ENCODE measurements around the gene FBN1. TPM values are rescaled to one million over a fixed set of nuclear protein-coding genes. Genes with fewer than 3 reads are reported as not detected.

Gene FBN1
- total and polyA plus RNA-seq, 10 of the 15 experiments (the other 5 are each of a cell fraction or from before 2014, with no cell fraction given), result 2.2 to 15.3 (median 7.0) TPM

- ChIA-PET POLR2A (interaction anchor here (0.5 kb wide), 2 partner anchors 102 to 200 kb away, joined by 3 read pairs; no protein-coding TSS in a partner anchor), RAD21 (ENCODE audit: unreplicated experiment) (interaction anchor here (0.6 kb wide), 1 partner anchor 99 kb away, joined by 3 read pairs; no protein-coding TSS in a partner anchor), CTCF (interaction anchor here (0.6 to 1.7 kb wide), 2 partner anchors 22 to 1049 kb away, joined by 3 to 5 read pairs; no protein-coding TSS in a partner anchor), SMC1A (ENCODE audit: uncharacterized antibody, unreplicated experiment) (interaction anchor here (0.6 kb wide), 1 partner anchor 311 kb away, joined by 3 read pairs; no protein-coding TSS in a partner anchor)
- Histone ChIP-seq H3K36me3 (ENCODE audit: control insufficient read depth in 2 of 2, insufficient read depth in 2 of 2, low read length in 1 of 2) (no peaks in the 10 kb centered on the region), H3K9ac (ENCODE audit: control insufficient read depth, insufficient read depth, low read length) (no peak overlapping the region), H4K20me1 (ENCODE audit: control insufficient read depth, insufficient read depth) (no peaks in the 10 kb centered on the region), H2AFZ (ENCODE audit: control insufficient read depth, low read depth, low read length) (no peak overlapping the region), H3K4me2 (ENCODE audit: control insufficient read depth, insufficient read depth) (no peak overlapping the region), H3K79me2 (ENCODE audit: control insufficient read depth, insufficient read depth, low read length) (no peaks in the 10 kb centered on the region), H3K27ac (ENCODE audit: control insufficient read depth, insufficient read depth) (no peak overlapping the region), H3K4me1 (ENCODE audit: control insufficient read depth, insufficient read depth, low read length) (no peaks in the 10 kb centered on the region), H3K9me3 (replicated peaks; ENCODE audit: control insufficient read depth, insufficient read depth, low read length) (no peaks in the 10 kb centered on the region; the same call in 2 of the 3 replicates), H3K4me3 (no peak overlapping the region), H3K27me3 (replicated peaks in 1 of 2; ENCODE audit: control insufficient read depth in 2 of 2, insufficient read depth in 2 of 2, low read length in 1 of 2) (no peaks in the 10 kb centered on the region)
- intact Hi-C loops (cut with micrococcal nuclease; ENCODE audit: unreplicated experiment), result no loop called here
- FAIRE-seq (no peak), DNase-seq (ENCODE audit: low read depth, low spot score) (no peak), ATAC-seq (no peak)
- 79% methylated on average over 10 of the region's 10 CpGs for WGBS (ENCODE audit: insufficient coverage, insufficient replicate concordance, low lambda C conversion rate, missing lambda C conversion rate)
- no TSS peak for BruUV-seq (replicated peaks)
- in situ Hi-C loops (cut with MboI), result loop anchor here (25.0 kb wide), 1 partner anchor 788 kb away; the partner anchor contains the start of genes COPS2 and GALK2
- TF ChIP-seq MTA3 (IDR thresholded peaks at IDR 0.05; ENCODE audit: borderline replicate concordance, low read length) (no peak), REST (IDR thresholded peaks at IDR 0.05; ENCODE audit: low read depth, low read length) (no peak), BCLAF1 (IDR thresholded peaks at IDR 0.05) (no peak), RB1 (IDR thresholded peaks at IDR 0.05; ENCODE audit: borderline replicate concordance) (no peak), IKZF2 (IDR thresholded peaks at IDR 0.05) (no peak), SMC3 (IDR thresholded peaks at IDR 0.05; ENCODE audit: borderline replicate concordance, low read length) (no peak), ZNF687 (IDR thresholded peaks at IDR 0.05) (no peak), ZBTB33 (IDR thresholded peaks at IDR 0.05) (no peak), ESRRA (IDR thresholded peaks at IDR 0.05; ENCODE audit: low read length) (no peak), NR2C1 (IDR thresholded peaks at IDR 0.05) (no peak)
Measured at GRCh38 chr15:48373821-48374451, 271.6 kb downstream of the FBN1 start.
